Stimulated activated CD4-positive, alpha-beta T cell treated with anti-CD3 and anti-CD28 coated beads, Interleukin-2, amount 100 ng/mL, for 24 hours (primary cell): Measurements from ENCODE around the gene ASB9.
A peak's percentile ranks its signal among the peaks of the same experiment; 100 is the strongest.
"Not testable (repeated sequence)": the region's sequence is repeated elsewhere in the genome, so short reads cannot be mapped to it uniquely, and the experiment has no call there.

Source experiments
- DNase-seq, 2 donors: peaks; one replicate each; pipeline ENCODE4 v3.0.0-alpha.2; 2020

The ASB9 gene

DNA sequence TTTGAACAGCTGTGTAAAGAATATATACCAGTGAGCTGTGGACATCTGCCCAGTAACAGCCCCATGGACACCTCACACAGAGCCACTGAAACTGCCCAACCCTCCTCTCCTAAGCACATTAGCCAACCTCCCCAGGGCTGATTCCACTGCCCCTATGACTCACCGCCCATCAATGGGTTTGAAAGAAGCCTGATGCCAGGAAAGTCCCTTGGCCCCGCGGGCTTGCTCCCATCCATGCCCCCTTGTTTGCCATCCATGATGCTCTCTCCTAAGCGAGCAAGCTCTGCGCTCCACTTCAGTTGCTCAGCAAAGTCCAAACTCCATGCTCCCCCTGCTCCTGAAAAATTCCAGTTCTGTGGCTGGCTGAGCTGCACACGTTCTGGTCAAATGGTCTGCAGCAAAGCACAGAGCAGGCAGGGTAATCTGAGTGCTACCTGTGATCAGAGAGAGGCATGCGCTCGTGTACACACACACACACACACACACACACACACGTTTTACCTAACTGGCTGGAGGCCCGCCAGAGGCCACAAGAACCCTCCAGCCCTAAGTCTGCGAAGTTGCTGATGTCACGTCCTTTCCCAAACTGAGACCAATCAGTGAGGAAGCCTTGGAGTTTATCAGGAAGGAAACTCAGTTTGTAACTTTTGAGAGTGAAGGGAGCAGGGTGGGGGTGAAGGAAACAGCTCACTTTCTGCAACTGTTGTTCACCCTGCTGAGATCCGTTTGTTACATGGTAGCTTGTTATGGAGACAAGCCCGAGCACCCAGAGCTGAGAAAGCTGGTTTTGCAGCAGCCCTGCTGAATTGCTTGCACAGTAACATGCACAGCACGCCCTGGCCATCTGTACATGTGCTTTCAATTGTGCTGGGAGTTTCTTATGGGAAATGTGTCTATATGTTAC, at the start of gene ASB9:
Gene ASB9 (minus strand): TSS at position 466 of the 904 bp plus-strand sequence. CDS start 209 bp downstream, at position 257.
- DNase-seq = no peak

GRCh38 chrX:15319075-15319474, 49.2 kb upstream of the ASB9 start:
- no peak for DNase-seq

GRCh38 chrX:15315509-15315908, 45.6 kb upstream of the ASB9 start, which contains the start of gene ASB11:
TSS of gene ASB11 (minus strand) at chrX:15315640. CDS start at chrX:15315605, 35 bp downstream.
- no peak for DNase-seq

- no peak for DNase-seq
Observed at GRCh38 chrX:15314472-15314871, 44.6 kb upstream of the ASB9 start.

DNA sequence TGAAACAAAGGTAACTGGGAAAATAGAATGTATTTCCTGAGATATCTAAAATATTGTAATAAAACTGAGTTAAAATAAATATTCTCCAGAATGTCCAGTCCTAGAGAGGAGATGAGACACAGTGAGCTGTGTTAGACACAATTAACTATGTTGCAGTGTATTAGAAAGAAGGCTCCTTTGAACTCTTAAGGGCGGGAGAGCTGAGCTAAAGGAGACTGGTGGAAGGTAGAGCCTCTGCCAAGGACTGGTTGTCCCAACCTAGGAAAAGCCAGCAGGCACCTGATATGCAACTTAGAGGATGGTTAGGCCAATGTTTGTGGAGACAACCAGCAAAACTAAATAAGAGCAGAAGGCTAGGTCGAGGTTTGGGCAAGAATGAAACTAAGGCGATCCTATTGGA, 41.2 kb upstream of the ASB9 start:
- no peak for DNase-seq

DNA sequence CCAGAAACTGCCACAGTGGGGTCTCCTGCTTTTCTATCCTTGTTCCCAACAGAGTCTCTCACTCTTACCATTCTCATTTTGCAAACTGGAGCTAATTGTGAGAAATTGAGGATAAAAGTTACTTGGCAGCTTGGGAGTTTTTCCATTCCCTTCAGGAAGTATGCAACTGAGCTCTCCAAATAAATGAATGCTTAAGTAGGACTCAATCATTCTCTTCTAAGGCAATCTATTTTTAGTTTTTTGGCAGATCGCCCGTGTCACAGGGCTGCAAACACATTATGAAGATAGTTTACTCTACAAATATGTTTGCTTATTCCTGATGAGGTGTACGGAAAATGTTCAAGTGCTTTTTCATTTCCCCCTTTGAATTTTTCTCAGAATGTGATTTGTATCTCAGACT, 40.2 kb upstream of the ASB9 start:
- no peak for DNase-seq

DNA sequence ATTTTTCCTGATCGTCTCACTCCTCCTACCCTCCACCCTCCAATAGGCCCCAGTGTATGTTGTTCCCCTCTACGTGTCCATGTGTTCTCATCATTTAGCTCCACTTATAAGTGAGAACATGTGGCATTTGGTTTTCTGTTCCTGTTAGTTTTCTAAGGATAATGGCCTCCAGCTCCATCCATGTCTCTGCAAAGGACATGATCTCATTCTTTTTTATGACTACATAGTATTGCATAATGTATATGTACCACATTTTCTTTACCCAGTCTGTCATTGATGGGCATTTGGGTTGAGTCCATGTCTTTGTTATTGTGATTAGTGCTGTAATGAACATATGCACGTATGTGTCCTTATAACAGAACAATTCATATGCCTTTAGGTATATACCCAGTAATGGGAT, 36.0 kb upstream of the ASB9 start:
- not testable (repeated sequence) for DNase-seq

GRCh38 chrX:15301924-15302323, 32.0 kb upstream of the ASB9 start:
- DNase-seq = peak in 1 of 2 donors; percentile 16

DNA sequence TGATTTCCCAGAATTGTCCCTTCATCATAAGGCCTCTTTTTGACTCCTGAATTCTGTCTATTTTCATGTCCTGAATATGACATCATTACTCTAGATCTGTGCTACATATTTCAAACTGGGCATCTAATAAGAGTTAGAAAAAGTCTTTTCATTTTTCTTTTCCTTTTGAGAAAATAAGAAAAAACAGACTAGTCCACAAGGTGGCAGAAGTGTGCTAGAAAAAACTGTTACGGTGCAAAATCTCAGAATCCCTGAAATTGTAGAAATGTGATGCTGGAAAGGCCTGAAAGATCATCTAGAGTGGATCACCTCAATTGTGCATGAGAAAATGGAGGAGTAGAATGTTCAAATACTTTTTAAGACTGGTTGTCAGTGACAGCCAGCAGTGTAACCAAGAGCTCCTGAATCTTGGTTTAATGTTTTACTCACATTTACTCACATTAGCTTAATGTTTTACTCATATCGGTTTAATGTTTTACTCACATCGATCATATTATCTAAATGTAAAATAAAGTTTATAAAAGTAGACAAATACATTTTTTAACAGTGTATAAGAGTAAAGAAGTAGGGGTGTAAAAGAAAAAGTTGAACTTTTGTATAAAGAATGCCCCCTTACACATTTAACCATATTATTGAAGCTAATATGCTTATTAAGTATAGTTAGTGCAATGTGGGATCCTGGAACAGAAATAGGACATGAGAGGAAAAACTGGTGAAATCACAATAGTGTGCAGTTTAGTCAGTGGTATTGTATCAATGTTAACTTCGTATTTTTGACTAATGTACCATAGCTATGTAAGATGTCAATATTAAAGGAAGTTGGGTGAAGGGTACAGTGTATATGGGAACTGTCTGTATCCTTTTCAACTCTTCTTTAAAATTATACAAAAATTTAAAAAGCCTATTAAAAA, 30.3 kb upstream of the ASB9 start:
- DNase-seq = no peak

DNA sequence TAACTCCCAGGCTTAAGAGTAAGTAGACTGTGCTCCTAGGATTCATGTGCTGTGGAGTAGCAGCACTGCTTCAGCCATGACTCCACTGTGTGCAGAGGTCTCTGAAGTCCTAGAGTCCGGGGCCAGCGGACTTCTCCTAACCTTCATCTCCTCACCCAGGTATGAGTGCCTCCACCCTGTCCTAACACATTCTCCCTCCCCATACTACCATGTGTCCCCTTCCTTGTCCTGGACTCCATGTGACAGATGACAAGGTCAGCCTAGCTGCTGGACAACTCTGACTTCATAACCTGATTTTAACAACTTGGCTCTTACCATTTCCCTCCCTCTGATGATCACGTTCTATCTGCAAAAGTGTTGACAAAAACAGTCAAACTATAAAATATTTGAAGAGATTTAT, 28.9 kb upstream of the ASB9 start:
- DNase-seq = no peak

DNA sequence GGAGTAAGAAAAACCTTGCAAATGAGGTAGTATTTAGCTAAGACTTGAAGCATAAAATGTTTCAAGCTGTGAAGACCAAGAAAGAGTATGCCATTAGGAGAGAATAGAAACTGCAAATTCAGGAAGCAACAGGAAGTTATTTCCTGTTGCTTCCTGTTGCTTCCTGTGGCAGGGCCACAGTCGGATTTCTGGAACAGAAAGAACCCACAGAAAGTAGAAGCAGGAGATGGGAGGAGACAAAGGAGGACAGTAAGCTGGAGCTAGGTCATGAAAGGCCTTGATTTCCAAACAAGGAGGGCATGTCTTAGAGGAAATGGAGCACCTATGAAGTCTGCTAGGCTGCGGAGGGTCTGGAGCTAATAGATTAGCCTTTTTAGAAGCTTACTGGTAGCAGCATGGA, 28.3 kb upstream of the ASB9 start:
- DNase-seq = no peak

GRCh38 chrX:15293451-15293850, 23.6 kb upstream of the ASB9 start:
- DNase-seq = no peak

- no peak for DNase-seq
Observed at GRCh38 chrX:15292861-15293260, 23.0 kb upstream of the ASB9 start.

DNA sequence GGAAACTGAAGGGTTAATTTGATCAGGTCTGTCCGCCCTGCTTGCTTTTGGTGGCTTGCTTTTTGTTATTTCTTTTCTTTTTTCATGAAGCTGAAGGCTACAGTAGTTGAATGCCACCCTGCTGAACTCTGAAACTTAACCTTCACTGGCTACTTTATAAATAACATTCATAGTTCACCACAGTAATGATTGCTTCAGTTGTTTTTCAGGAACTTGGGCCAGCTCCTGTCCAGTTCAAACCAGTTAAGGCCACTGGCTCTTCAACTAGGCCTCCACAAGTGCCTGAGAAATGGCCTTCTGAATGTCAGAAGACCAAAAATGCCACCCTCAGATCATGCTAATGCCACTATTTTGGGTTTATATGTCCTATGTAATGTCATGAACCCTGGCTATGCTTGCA, 7.7 kb upstream of the ASB9 start:
- no peak for DNase-seq

DNA sequence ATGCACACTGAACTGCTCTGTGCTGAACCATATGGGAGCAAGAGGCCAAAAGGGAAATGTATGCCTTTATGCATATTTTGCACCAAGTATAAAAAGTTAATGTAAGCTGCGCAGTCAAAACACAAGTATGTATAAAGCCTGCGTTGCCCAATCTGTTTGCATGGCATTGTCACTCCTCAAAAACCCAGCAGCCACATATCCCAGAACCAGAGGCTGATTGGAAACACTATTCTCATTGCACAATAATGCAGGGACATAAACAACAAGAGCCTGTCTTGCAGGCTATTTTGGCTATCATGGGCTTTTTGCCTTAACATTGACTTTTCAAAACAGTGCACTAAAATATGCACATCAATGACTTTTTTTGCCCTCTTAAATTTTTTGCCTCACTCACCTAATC, 5.1 kb upstream of the ASB9 start:
- no peak for DNase-seq

DNA sequence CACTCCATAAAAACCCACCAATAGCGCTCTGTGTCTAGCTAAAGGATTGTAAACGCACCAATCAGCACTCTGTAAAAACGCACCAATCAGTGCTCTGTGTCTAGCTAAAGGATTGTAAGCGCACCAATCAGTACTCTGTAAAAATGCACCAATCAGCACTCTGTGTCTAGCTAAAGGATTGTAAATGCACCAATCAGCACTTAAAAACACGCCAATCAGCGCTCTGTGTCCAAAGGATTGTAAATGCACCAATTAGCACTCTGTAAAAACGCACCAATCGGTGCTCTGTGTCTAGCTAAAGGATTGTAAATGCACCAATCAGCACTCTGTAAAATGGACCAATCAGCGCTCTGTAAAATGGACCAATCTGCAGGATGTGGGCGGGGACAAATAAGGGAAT, 3.4 kb upstream of the ASB9 start:
- DNase-seq = not testable (repeated sequence)

GRCh38 chrX:15271757-15272156, 1.9 kb upstream of the ASB9 start:
- DNase-seq = no peak

- no peak for DNase-seq
Observed at GRCh38 chrX:15269120-15269519, 763 bp downstream of the ASB9 start.

GRCh38 chrX:15254852-15255251, 15.0 kb downstream of the ASB9 start:
- DNase-seq = no peak

GRCh38 chrX:15245896-15246295, 24.0 kb downstream of the ASB9 start:
- DNase-seq = no peak

DNA sequence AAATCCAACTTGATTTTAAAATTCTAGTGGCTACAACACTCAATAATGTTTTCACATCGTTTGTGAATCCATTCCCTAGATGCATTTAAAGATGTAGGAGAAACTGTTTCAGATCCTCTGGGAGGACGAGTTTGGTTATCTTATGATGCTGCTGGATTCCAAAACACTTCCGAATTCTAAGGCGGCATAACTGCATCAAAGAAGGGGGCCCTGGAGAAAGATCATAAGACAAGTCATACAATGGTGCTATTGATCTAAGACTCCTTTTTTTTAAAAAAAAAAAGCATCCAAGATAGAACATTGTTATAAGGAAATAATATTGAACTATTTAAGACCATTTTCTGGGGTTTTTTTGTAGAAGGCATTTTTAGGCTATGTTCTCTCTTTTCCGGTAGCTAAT, 25.5 kb downstream of the ASB9 start:
- DNase-seq = no peak

- DNase-seq = peak; percentile 18 to 48
Observed at GRCh38 chrX:15242899-15243555, 26.9 kb downstream of the ASB9 start.

DNA sequence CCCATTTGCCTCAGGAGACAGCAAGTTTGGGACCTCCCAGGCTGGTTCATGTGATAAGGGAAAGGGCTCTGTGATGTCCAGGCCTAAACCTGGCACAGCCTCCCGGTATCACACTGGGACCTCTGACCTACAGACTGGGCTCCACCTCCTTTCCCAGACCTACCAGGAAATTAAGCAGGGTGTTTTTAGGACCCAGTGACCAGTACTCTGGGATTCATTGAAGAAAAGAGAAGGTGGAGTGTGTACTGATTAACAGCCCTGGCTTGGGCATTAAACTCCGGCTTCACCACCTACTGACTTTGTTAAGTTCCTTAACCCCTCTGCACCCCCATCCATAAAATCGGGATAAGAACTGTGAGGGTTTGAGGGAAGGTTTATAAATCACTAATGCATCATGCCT, 28.6 kb downstream of the ASB9 start:
- no peak for DNase-seq
